BLaER1 (cell line): Measurements from ENCODE around the gene AFF4.

Source experiments
- H3K27ac ChIP-seq: shearing (Covaris generic); formaldehyde crosslinking; 2 replicates; pipeline ENCODE4 v1.8.1; 2022
- H3K27me3 ChIP-seq: shearing (Covaris generic); formaldehyde crosslinking; 2 replicates; pipeline ENCODE4 v1.8.1; 2022
- H3K36me3 ChIP-seq: shearing (Covaris generic); formaldehyde crosslinking; 2 replicates; pipeline ENCODE4 v1.8.1; 2022
- H3K4me1 ChIP-seq: shearing (Covaris generic); formaldehyde crosslinking; 2 replicates; pipeline ENCODE4 v1.8.1; 2022
- H3K4me2 ChIP-seq: shearing (Covaris generic); formaldehyde crosslinking; 2 replicates; pipeline ENCODE4 v1.8.1; 2022
- H3K4me3 ChIP-seq: shearing (Covaris generic); formaldehyde crosslinking; 2 replicates; pipeline ENCODE4 v1.8.1; 2022
- H3K9ac ChIP-seq: shearing (Covaris generic); formaldehyde crosslinking; 2 replicates; pipeline ENCODE4 v1.8.1; 2022
- H3K9me3 ChIP-seq: shearing (Covaris generic); formaldehyde crosslinking; 2 replicates; pipeline ENCODE4 v1.8.1; 2022
- H4K20me1 ChIP-seq: shearing (Covaris generic); formaldehyde crosslinking; 2 replicates; pipeline ENCODE4 v1.8.1; 2022
- Cebpa-rat ChIP-seq: shearing (Covaris generic); IDR thresholded peaks from 2 replicates; pipeline ENCODE4 v1.8.1; 2022

Gene AFF4

DNA sequence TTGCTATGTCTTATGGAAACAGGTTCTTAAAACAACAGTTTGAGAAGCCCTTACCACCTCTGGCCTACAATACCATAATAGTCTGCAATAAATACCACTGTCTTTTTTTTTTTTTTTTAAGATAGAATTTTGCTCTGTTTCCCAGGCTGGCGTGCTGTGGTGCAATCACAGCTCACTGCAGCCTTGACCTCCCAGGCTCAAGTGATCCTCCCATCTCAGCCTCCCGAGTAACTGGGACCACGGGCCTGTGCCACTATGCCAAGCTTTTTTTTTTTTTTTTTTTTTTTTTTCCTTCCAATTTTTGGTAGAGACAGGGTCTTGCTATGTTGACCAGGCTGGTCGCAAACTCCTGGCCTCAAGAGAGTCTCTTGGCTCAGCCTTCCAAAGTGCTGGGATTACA lies 37.0 kb downstream of the AFF4 start:
- H3K4me3 ChIP-seq, result no peak overlapping the region
- peaks cover 95% of the 10 kb centered on the region for H3K36me3 ChIP-seq
- H3K27ac ChIP-seq, result no peak overlapping the region
- H3K4me2 ChIP-seq, result no peak overlapping the region
- H3K27me3 ChIP-seq, result no peaks in the 10 kb centered on the region
- no peaks in the 10 kb centered on the region for H3K9me3 ChIP-seq
- H4K20me1 ChIP-seq, result peaks cover 65% of the 10 kb centered on the region
- H3K9ac ChIP-seq, result no peak overlapping the region
- no peak for TF ChIP-seq Cebpa-rat
- H3K4me1 ChIP-seq, result no peaks in the 10 kb centered on the region

- Histone ChIP-seq H3K27me3 (no peaks in the 10 kb centered on the region), H4K20me1 (peaks cover 64% of the 10 kb centered on the region), H3K27ac (no peak overlapping the region), H3K4me1 (no peaks in the 10 kb centered on the region), H3K4me3 (no peak overlapping the region), H3K9me3 (no peaks in the 10 kb centered on the region), H3K4me2 (no peak overlapping the region), H3K9ac (no peak overlapping the region), H3K36me3 (peaks cover 81% of the 10 kb centered on the region)
- TF ChIP-seq Cebpa-rat, result no peak
Measured at GRCh38 chr5:132916086-132916485, 47.3 kb downstream of the AFF4 start.

DNA sequence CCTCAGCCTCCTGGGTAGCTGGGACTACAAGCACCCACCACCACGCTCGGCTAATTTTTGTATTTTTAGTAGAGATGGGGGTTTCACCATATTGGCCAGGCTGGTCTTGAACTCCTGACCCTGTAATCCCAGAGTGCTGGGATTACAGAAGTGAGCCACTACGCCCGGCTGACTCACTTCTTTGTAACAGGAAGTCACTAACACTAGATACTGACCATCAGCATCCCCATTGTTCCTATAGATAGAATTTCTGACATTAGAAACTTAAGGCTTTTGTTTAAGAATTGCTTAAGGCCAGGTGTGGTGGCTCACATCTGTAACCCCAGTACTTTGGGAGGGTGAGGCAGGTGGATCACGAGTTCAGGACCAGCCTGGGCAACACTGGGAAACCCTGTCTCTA lies 47.8 kb downstream of the AFF4 start:
- no peak overlapping the region for H3K9ac ChIP-seq
- H3K4me1 ChIP-seq, result no peaks in the 10 kb centered on the region
- H3K9me3 ChIP-seq, result no peaks in the 10 kb centered on the region
- H4K20me1 ChIP-seq, result peaks cover 68% of the 10 kb centered on the region
- no peak overlapping the region for H3K27ac ChIP-seq
- peaks cover 80% of the 10 kb centered on the region for H3K36me3 ChIP-seq
- H3K27me3 ChIP-seq, result no peaks in the 10 kb centered on the region
- H3K4me3 ChIP-seq, result no peak overlapping the region
- no peak overlapping the region for H3K4me2 ChIP-seq
- no peak for TF ChIP-seq Cebpa-rat

DNA sequence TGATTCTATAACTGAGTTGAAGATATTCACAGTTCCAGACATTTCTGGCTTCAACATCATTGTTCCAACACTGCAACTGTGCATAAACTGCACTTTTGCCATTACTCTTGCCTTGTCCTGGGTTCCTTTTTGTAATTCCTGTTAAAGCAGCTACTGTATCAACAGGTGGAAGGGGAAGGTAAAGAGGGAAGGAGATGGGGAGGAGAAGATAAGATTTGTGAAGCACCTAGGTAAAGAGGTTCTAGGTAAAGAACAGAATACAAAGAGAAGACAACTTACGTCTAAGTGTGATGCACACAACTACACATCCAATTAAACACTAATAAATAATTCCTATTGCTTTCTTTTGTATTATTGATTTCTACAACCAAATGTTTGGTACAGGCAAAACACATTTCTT lies 53.7 kb downstream of the AFF4 start:
- H3K36me3 ChIP-seq, result peaks cover 66% of the 10 kb centered on the region
- no peak for TF ChIP-seq Cebpa-rat
- H3K9me3 ChIP-seq, result no peaks in the 10 kb centered on the region
- no peak overlapping the region for H3K4me2 ChIP-seq
- no peak overlapping the region for H3K4me3 ChIP-seq
- H3K27me3 ChIP-seq, result no peaks in the 10 kb centered on the region
- no peak overlapping the region for H3K9ac ChIP-seq
- H3K27ac ChIP-seq, result no peak overlapping the region
- H4K20me1 ChIP-seq, result peaks cover 75% of the 10 kb centered on the region
- no peaks in the 10 kb centered on the region for H3K4me1 ChIP-seq

DNA sequence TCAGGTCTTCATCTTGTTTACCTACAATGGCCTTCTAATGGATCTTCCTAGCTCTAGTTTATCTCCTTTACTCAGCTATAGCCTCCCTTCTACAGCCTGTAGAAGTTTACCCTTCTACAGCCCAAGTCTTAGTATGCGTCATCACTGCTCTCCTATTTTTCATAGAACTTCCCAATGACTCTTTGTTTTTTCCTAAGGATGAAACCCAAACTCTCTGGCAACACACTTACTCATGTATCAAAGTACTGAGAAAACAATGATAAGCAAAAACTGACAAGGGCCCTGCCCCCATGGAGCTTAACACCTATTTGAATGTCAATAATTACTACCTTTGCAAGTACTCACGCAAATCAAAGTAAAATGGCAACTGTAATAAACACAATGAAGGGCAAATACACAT lies 56.3 kb downstream of the AFF4 start:
- Histone ChIP-seq H3K9me3 (no peaks in the 10 kb centered on the region), H3K4me2 (no peak overlapping the region), H3K36me3 (peaks cover 62% of the 10 kb centered on the region), H3K9ac (no peak overlapping the region), H3K27me3 (no peaks in the 10 kb centered on the region), H3K4me1 (no peaks in the 10 kb centered on the region), H3K4me3 (no peak overlapping the region), H4K20me1 (peaks cover 68% of the 10 kb centered on the region), H3K27ac (no peak overlapping the region)
- no peak for TF ChIP-seq Cebpa-rat

DNA sequence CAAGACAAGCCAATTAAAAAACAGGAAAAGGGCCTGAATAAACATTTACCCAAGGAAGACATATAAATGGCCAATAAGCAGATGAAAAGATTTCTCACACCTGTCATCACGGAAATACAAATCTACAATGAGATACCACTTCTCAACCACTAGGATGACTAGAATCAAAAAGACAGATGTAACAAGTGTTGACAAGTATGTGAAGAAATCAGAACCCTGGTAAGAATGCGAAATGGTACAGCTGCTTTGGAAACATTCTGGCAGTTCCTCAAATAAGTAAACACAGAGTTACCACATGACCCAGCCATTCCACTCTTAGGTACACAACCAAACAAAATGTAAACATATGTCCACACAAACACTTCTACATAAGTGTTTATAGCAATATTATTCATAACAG lies 57.5 kb downstream of the AFF4 start:
- H3K4me3 ChIP-seq, result no peak overlapping the region
- peaks cover 64% of the 10 kb centered on the region for H4K20me1 ChIP-seq
- H3K27ac ChIP-seq, result no peak overlapping the region
- H3K27me3 ChIP-seq, result no peaks in the 10 kb centered on the region
- H3K4me1 ChIP-seq, result no peaks in the 10 kb centered on the region
- TF ChIP-seq Cebpa-rat, result no peak
- H3K4me2 ChIP-seq, result no peak overlapping the region
- H3K9me3 ChIP-seq, result no peaks in the 10 kb centered on the region
- H3K9ac ChIP-seq, result no peak overlapping the region
- H3K36me3 ChIP-seq, result peaks cover 65% of the 10 kb centered on the region

GRCh38 chr5:132901730-132902129 lies 61.7 kb downstream of the AFF4 start:
- H3K4me3 ChIP-seq, result no peak overlapping the region
- no peak overlapping the region for H3K9ac ChIP-seq
- H3K4me1 ChIP-seq, result no peaks in the 10 kb centered on the region
- no peaks in the 10 kb centered on the region for H3K9me3 ChIP-seq
- H3K27ac ChIP-seq, result no peak overlapping the region
- no peaks in the 10 kb centered on the region for H3K27me3 ChIP-seq
- peaks cover 63% of the 10 kb centered on the region for H3K36me3 ChIP-seq
- H3K4me2 ChIP-seq, result no peak overlapping the region
- no peak for TF ChIP-seq Cebpa-rat
- H4K20me1 ChIP-seq, result peaks cover 34% of the 10 kb centered on the region

DNA sequence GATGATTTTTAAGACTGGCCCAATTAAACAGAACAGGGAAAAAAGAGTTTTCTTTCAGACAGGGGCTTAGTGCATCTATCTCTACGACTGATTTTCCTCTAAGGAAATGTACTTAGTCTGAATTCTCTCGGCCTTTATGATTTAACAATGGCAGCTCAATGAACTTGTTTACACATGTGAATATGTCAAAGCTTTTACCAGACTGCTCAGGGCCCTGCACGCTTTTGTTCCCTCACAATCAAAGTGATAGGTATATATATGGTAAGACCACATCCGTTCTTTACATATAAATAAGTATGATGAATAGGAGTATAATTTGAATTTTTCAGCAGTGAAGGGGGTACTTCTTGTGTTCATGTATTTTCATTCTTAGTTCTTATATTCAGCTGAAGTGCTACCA lies 62.4 kb downstream of the AFF4 start:
- Histone ChIP-seq H4K20me1 (peaks cover 27% of the 10 kb centered on the region; the same call in 1 of the 2 replicates), H3K9ac (no peak overlapping the region), H3K9me3 (no peaks in the 10 kb centered on the region), H3K4me2 (no peak overlapping the region), H3K4me1 (no peaks in the 10 kb centered on the region), H3K4me3 (no peak overlapping the region), H3K27me3 (no peaks in the 10 kb centered on the region), H3K27ac (no peak overlapping the region), H3K36me3 (peaks cover 70% of the 10 kb centered on the region)
- TF ChIP-seq Cebpa-rat, result no peak

- Histone ChIP-seq H3K36me3 (peaks cover 84% of the 10 kb centered on the region), H3K27me3 (no peaks in the 10 kb centered on the region)
- no peak for TF ChIP-seq Cebpa-rat
Measured at GRCh38 chr5:132898094-132898493, 65.3 kb downstream of the AFF4 start.

GRCh38 chr5:132896685-132897084 lies 66.7 kb downstream of the AFF4 start:
- no peak for TF ChIP-seq Cebpa-rat

More at GRCh38 chr5:132898094-132898493, 65.3 kb downstream of the AFF4 start:
- H3K9ac ChIP-seq, result no peak overlapping the region
- no peak overlapping the region for H3K27ac ChIP-seq
- peaks cover 18% of the 10 kb centered on the region for H4K20me1 ChIP-seq
- no peaks in the 10 kb centered on the region for H3K9me3 ChIP-seq
- H3K4me2 ChIP-seq, result no peak overlapping the region
- H3K4me3 ChIP-seq, result no peak overlapping the region
- H3K4me1 ChIP-seq, result no peaks in the 10 kb centered on the region

GRCh38 chr5:132895719-132896305 lies 67.6 kb downstream of the AFF4 start:
- H3K36me3 ChIP-seq, result peaks cover 86% of the 10 kb centered on the region
- H3K27ac ChIP-seq, result no peak overlapping the region
- H3K4me3 ChIP-seq, result no peak overlapping the region
- peaks cover 27% of the 10 kb centered on the region for H4K20me1 ChIP-seq
- no peak overlapping the region for H3K9ac ChIP-seq
- no peaks in the 10 kb centered on the region for H3K9me3 ChIP-seq
- no peaks in the 10 kb centered on the region for H3K27me3 ChIP-seq
- TF ChIP-seq Cebpa-rat, result no peak
- H3K4me1 ChIP-seq, result no peaks in the 10 kb centered on the region
- no peak overlapping the region for H3K4me2 ChIP-seq

More at GRCh38 chr5:132896685-132897084, 66.7 kb downstream of the AFF4 start:
- Histone ChIP-seq H3K27me3 (no peaks in the 10 kb centered on the region), H4K20me1 (peaks cover 27% of the 10 kb centered on the region), H3K36me3 (peaks cover 88% of the 10 kb centered on the region), H3K4me2 (no peak overlapping the region), H3K4me1 (no peaks in the 10 kb centered on the region), H3K9me3 (no peaks in the 10 kb centered on the region), H3K9ac (no peak overlapping the region), H3K4me3 (no peak overlapping the region), H3K27ac (no peak overlapping the region)
